Measurements from ENCODE around the gene TMEM198.

- TF ChIP-seq, protein P1, sequence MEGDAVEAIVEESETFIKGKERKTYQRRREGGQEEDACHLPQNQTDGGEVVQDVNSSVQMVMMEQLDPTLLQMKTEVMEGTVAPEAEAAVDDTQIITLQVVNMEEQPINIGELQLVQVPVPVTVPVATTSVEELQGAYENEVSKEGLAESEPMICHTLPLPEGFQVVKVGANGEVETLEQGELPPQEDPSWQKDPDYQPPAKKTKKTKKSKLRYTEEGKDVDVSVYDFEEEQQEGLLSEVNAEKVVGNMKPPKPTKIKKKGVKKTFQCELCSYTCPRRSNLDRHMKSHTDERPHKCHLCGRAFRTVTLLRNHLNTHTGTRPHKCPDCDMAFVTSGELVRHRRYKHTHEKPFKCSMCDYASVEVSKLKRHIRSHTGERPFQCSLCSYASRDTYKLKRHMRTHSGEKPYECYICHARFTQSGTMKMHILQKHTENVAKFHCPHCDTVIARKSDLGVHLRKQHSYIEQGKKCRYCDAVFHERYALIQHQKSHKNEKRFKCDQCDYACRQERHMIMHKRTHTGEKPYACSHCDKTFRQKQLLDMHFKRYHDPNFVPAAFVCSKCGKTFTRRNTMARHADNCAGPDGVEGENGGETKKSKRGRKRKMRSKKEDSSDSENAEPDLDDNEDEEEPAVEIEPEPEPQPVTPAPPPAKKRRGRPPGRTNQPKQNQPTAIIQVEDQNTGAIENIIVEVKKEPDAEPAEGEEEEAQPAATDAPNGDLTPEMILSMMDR (conservative IDR thresholded peaks at IDR 0.05; ENCODE audit: low read depth in 2 of 2) = no peak
- TF ChIP-seq POLR2AphosphoS5 (IDR thresholded peaks at IDR 0.05; ENCODE audit: low read depth) (peak; percentile 88), REST (IDR thresholded peaks at IDR 0.05; ENCODE audit: unreplicated experiment) (no peak), EZH2 (IDR thresholded peaks at IDR 0.05; ENCODE audit: low read depth, unreplicated experiment) (no peak), EZH2phosphoT487 (IDR thresholded peaks at IDR 0.05; ENCODE audit: unreplicated experiment) (no peak), ETS1 (IDR thresholded peaks at IDR 0.05) (peak; percentile 72)
These were observed 53.9 kb downstream of the TMEM198 start, which contains the start of gene STK11IP for GRCh38 chr2:219597552-219598307.

Measured in GM23338 (cell line).